SJSA1 (cell line): ENCODE data around the gene RNF217. TPM values are rescaled to one million over a fixed set of nuclear protein-coding genes. Genes with fewer than 3 reads are reported as not detected.

Experiments used
- DNase-seq, 2 experiments: peaks; one replicate each; pipeline ENCODE4 v3.0.0-alpha.2; 2015 to 2020; ENCODE audit warnings: low spot score in 2 of 2, low read depth in 1 of 2
- H3K27ac ChIP-seq: fragments of 250-450 bp; sonication (Bioruptor Pico); 2 replicates; pipeline ENCODE4 v1.5.1; 2020; ENCODE audit warnings: mild to moderate bottlenecking, moderate library complexity
- H3K27me3 ChIP-seq: fragments of 250-450 bp; sonication (Bioruptor Pico); replicated peaks from 2 replicates; pipeline ENCODE4 v1.5.1; 2020; ENCODE audit warnings: mild to moderate bottlenecking, moderate library complexity
- H3K36me3 ChIP-seq: fragments of 250-450 bp; sonication (Bioruptor Pico); 2 replicates; pipeline ENCODE4 v1.5.1; 2020; ENCODE audit warnings: mild to moderate bottlenecking
- H3K4me1 ChIP-seq: fragments of 250-450 bp; sonication (Bioruptor Pico); replicated peaks from 2 replicates; pipeline ENCODE4 v1.6.1; 2021; ENCODE audit warnings: mild to moderate bottlenecking
- H3K4me3 ChIP-seq: fragments of 250-450 bp; sonication (Bioruptor Pico); 2 replicates; pipeline ENCODE4 v1.5.1; 2020; ENCODE audit warnings: mild to moderate bottlenecking
- H3K9me3 ChIP-seq: fragments of 250-450 bp; sonication (Bioruptor Pico); replicated peaks from 2 replicates; pipeline ENCODE4 v1.5.1; 2020; ENCODE audit warnings: mild to moderate bottlenecking
- total RNA-seq: library from RNA; depleted of rRNA; stranded (reverse); fragments of >200 nt; shearing (Covaris generic); gene quantifications from 2 replicates; pipeline ENCODE4 v1.2.3, GENCODE V29; 2014

Gene RNF217
- total RNA-seq, 1 experiment from 2014 or later = 14.8 TPM

- no peak for DNase-seq
- Histone ChIP-seq H3K36me3 (peaks cover 46% of the 10 kb centered on the region), H3K27me3 (no peaks in the 10 kb centered on the region), H3K9me3 (no peaks in the 10 kb centered on the region), H3K4me3 (no peak overlapping the region), H3K27ac (no peak overlapping the region), H3K4me1 (peaks cover 28% of the 10 kb centered on the region)
Measured at GRCh38 chr6:124968401-124968800, 6.2 kb downstream of the RNF217 start.

GRCh38 chr6:124970243-124970642, 8.0 kb downstream of the RNF217 start:
- Histone ChIP-seq H3K27ac (no peak overlapping the region), H3K27me3 (no peaks in the 10 kb centered on the region), H3K4me3 (no peak overlapping the region), H3K4me1 (peaks cover 18% of the 10 kb centered on the region), H3K9me3 (no peaks in the 10 kb centered on the region), H3K36me3 (peaks cover 50% of the 10 kb centered on the region)
- DNase-seq = no peak

GRCh38 chr6:124970763-124971162, 8.5 kb downstream of the RNF217 start:
- no peaks in the 10 kb centered on the region for H3K27me3 ChIP-seq
- H3K4me1 ChIP-seq = peaks cover 13% of the 10 kb centered on the region
- no peak overlapping the region for H3K27ac ChIP-seq
- H3K36me3 ChIP-seq = peaks cover 47% of the 10 kb centered on the region
- H3K4me3 ChIP-seq = no peak overlapping the region
- H3K9me3 ChIP-seq = no peaks in the 10 kb centered on the region
- no peak for DNase-seq

- Histone ChIP-seq H3K9me3 (no peaks in the 10 kb centered on the region), H3K4me3 (no peak overlapping the region), H3K4me1 (peaks cover 19% of the 10 kb centered on the region), H3K27me3 (no peaks in the 10 kb centered on the region), H3K27ac (no peak overlapping the region), H3K36me3 (peaks cover 39% of the 10 kb centered on the region)
- DNase-seq = no peak
Measured at GRCh38 chr6:124973780-124974179, 11.5 kb downstream of the RNF217 start.

- Histone ChIP-seq H3K4me1 (peaks cover 22% of the 10 kb centered on the region), H3K27ac (no peak overlapping the region), H3K9me3 (no peaks in the 10 kb centered on the region), H3K36me3 (peaks cover 47% of the 10 kb centered on the region), H3K4me3 (no peak overlapping the region), H3K27me3 (no peaks in the 10 kb centered on the region)
- DNase-seq = no peak
Measured at GRCh38 chr6:124974771-124975377, 12.6 kb downstream of the RNF217 start.

- no peak overlapping the region for H3K4me3 ChIP-seq
- H3K27ac ChIP-seq = peak overlapping the region; percentile 9; the same call in 1 of the 2 replicates
- H3K9me3 ChIP-seq = no peaks in the 10 kb centered on the region
- H3K27me3 ChIP-seq = no peaks in the 10 kb centered on the region
- peaks cover 47% of the 10 kb centered on the region for H3K4me1 ChIP-seq
- DNase-seq = no peak
- peaks cover 39% of the 10 kb centered on the region for H3K36me3 ChIP-seq
Measured at GRCh38 chr6:124977067-124977908, 15.1 kb downstream of the RNF217 start.

GRCh38 chr6:124978451-124979293, 16.4 kb downstream of the RNF217 start:
- no peak overlapping the region for H3K4me3 ChIP-seq
- H3K27ac ChIP-seq = no peak overlapping the region
- H3K9me3 ChIP-seq = no peaks in the 10 kb centered on the region
- no peaks in the 10 kb centered on the region for H3K27me3 ChIP-seq
- H3K4me1 ChIP-seq = peaks cover 59% of the 10 kb centered on the region
- no peak for DNase-seq
- H3K36me3 ChIP-seq = peaks cover 25% of the 10 kb centered on the region

- Histone ChIP-seq H3K4me1 (peaks cover 65% of the 10 kb centered on the region), H3K27me3 (no peaks in the 10 kb centered on the region), H3K27ac (no peak overlapping the region), H3K9me3 (no peaks in the 10 kb centered on the region), H3K4me3 (no peak overlapping the region), H3K36me3 (peaks cover 20% of the 10 kb centered on the region)
- DNase-seq = no peak
Measured at GRCh38 chr6:124979294-124979678, 17.0 kb downstream of the RNF217 start.

GRCh38 chr6:124982669-124983068, 20.4 kb downstream of the RNF217 start:
- H3K27me3 ChIP-seq = no peaks in the 10 kb centered on the region
- DNase-seq = no peak
- H3K36me3 ChIP-seq = peaks cover 14% of the 10 kb centered on the region
- H3K4me1 ChIP-seq = peaks cover 67% of the 10 kb centered on the region
- H3K27ac ChIP-seq = no peak overlapping the region
- no peaks in the 10 kb centered on the region for H3K9me3 ChIP-seq
- no peak overlapping the region for H3K4me3 ChIP-seq

- no peaks in the 10 kb centered on the region for H3K27me3 ChIP-seq
- H3K9me3 ChIP-seq = no peaks in the 10 kb centered on the region
- no peak overlapping the region for H3K4me3 ChIP-seq
- peak overlapping the region; percentile 73 for H3K27ac ChIP-seq
- peaks cover 10% of the 10 kb centered on the region for H3K36me3 ChIP-seq
- H3K4me1 ChIP-seq = peaks cover 66% of the 10 kb centered on the region
- no peak for DNase-seq
Measured at GRCh38 chr6:124983383-124984083, 21.3 kb downstream of the RNF217 start.

- DNase-seq = peak in 1 of 2 experiments; percentile 48
Measured at GRCh38 chr6:124984668-124985338, 22.6 kb downstream of the RNF217 start.

GRCh38 chr6:124986164-124986563, 23.9 kb downstream of the RNF217 start:
- no peak for DNase-seq

More at GRCh38 chr6:124984668-124985338, 22.6 kb downstream of the RNF217 start:
- no peaks in the 10 kb centered on the region for H3K9me3 ChIP-seq
- no peak overlapping the region for H3K4me3 ChIP-seq
- H3K27ac ChIP-seq = peak overlapping the region; percentile 73
- peaks cover 73% of the 10 kb centered on the region for H3K4me1 ChIP-seq
- H3K27me3 ChIP-seq = no peaks in the 10 kb centered on the region
- no peaks in the 10 kb centered on the region for H3K36me3 ChIP-seq

GRCh38 chr6:124987291-124987690, 25.1 kb downstream of the RNF217 start:
- H3K9me3 ChIP-seq = no peaks in the 10 kb centered on the region
- peaks cover 48% of the 10 kb centered on the region for H3K4me1 ChIP-seq
- H3K27me3 ChIP-seq = no peaks in the 10 kb centered on the region
- no peak overlapping the region for H3K27ac ChIP-seq
- no peak overlapping the region for H3K4me3 ChIP-seq
- no peaks in the 10 kb centered on the region; the same call in 1 of the 2 replicates for H3K36me3 ChIP-seq
- no peak for DNase-seq

More at GRCh38 chr6:124986164-124986563, 23.9 kb downstream of the RNF217 start:
- H3K27ac ChIP-seq = no peak overlapping the region
- no peak overlapping the region for H3K4me3 ChIP-seq
- no peaks in the 10 kb centered on the region for H3K9me3 ChIP-seq
- peaks cover 59% of the 10 kb centered on the region for H3K4me1 ChIP-seq
- H3K36me3 ChIP-seq = no peaks in the 10 kb centered on the region; the same call in 1 of the 2 replicates
- no peaks in the 10 kb centered on the region for H3K27me3 ChIP-seq
